OCI-LY1 (cell line): ENCODE results near the gene MACROD2.

Experiments used
- EZH2 ChIP-seq: fragments of 200-600 bp; sonication (generic), shearing (Covaris generic); IDR thresholded peaks from 2 replicates; pipeline ENCODE4 v1.8.0; 2017; ENCODE audit warnings: borderline replicate concordance, mixed run types, mild to moderate bottlenecking, antibody characterized with exemption, low read length, moderate library complexity, mixed read lengths
- TF ChIP-seq, protein P1 (sequence below): fragments of 200-600 bp; sonication (generic), shearing (Covaris generic); IDR thresholded peaks from 2 replicates; pipeline ENCODE4 v1.5.1; 2017; ENCODE audit warnings: mild to moderate bottlenecking, antibody characterized with exemption, low read length, moderate library complexity, mixed read lengths

DNA sequence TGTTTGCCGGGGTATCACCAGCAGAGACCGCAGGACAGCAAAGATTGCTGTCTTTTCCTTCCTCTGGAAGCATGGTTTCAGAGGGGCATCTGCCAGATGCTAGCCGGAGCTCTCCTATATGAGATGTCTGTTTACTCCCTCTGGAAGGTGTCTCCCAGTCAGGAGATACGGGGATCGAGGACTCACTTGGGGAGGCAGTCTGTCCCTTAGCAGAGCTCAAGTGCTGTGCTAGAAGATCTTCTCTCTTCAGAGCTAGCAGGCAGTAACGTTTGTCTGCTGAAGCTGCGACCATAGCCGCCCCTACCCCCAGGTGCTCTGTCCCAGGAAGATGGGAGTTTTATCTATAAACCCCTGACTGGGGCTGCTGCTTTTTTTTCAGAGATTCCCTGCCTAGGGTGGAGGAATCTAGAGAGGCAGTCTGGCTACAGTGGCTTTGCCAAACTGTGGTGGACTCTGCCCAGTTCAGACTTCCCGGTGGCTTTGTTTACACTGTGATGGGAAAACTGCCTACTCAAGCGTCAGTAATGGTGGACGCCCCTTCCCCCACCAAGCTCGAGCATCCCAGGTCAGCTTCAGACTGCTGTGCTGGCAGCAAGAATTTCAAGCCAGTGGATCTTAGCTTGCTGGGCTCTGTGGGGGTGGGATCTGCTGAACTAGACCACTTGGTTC lies 475.0 kb downstream of the MACROD2 start:
- TF ChIP-seq, protein P1, sequence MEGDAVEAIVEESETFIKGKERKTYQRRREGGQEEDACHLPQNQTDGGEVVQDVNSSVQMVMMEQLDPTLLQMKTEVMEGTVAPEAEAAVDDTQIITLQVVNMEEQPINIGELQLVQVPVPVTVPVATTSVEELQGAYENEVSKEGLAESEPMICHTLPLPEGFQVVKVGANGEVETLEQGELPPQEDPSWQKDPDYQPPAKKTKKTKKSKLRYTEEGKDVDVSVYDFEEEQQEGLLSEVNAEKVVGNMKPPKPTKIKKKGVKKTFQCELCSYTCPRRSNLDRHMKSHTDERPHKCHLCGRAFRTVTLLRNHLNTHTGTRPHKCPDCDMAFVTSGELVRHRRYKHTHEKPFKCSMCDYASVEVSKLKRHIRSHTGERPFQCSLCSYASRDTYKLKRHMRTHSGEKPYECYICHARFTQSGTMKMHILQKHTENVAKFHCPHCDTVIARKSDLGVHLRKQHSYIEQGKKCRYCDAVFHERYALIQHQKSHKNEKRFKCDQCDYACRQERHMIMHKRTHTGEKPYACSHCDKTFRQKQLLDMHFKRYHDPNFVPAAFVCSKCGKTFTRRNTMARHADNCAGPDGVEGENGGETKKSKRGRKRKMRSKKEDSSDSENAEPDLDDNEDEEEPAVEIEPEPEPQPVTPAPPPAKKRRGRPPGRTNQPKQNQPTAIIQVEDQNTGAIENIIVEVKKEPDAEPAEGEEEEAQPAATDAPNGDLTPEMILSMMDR, result no peak
- no peak for TF ChIP-seq EZH2
